NCI-H1105 treated with DMSO at 0.1 percent for 48 hours (cell line): ENCODE results near the gene MYCBPAP.

ENCODE experiments used
- DNase-seq: peaks from one replicate; lab custom pipeline; 2025; lab: John Stamatoyannopoulos, UW

Gene MYCBPAP

DNA sequence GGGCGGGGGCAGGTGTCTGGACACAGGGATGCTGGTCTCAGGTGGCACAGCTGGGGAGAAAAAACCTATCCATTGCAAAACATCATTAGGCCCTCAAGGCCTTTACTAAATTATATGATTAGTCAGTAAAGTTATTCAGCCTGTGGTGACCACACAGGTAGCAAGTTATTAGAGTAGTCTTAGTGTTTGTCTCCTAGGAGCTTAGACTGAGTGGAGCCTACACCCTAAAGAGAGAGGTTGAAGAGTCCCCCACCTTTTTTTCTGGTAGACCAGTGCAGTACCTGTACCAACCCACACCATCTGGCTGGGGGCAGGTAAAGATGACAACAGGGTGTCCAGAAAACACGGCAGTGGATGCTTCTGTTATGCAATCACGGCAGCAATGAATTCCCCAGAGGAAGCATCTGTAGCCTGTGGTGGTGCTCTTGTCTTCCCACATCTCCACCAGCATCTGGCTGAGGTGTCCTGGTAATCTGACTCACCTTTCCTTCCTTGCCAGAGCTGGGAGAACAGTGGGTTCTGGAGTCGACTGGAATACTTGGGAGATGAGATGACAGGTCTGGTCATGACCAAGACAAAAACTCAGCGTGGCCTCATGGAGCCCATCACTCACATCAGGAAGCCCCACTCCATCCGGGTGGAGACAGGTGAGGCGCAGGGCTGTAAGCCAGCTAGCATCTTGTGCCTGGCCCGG is 11.0 kb downstream of the MYCBPAP start:
- DNase-seq: no peak

DNA sequence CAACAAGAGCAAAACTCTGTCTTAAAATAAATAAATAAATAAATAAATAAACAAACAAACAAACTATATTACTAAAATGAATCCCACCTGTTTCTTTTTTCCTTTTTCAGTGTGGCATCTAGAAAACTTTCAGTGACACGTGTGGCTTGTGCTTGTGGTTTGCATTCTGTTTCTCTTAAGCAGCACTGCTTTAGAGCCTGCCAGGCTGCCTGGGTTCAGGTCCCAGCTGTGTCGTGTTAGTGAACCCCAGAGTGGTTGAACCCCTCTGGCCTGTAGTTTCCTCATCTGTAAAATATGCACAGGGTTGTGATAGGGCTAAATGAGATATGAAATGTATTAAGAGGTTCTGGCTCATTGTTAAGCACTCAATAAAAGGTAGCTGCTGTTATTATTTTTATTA is 12.2 kb downstream of the MYCBPAP start:
- DNase-seq: no peak

GRCh38 chr17:50521514-50521913 is 13.3 kb downstream of the MYCBPAP start:
- no peak for DNase-seq

DNA sequence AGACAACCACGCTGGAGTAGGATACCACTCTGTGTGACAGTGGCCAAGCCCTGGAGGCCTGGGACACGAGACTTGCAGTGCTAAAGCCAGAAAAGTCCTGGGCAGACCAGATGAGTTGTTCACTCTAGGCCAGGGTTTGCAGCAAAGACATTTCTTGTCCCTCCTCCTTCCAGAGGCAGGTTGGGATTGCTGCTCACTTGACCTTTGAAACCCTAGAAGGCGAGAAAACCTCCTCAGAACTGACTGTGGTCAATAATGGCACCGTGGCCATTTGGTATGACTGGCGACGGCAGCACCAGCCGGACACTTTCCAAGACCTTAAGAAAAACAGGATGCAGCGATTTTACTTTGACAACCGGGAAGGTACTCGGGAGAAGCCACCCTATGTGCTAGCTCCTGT is 14.5 kb downstream of the MYCBPAP start:
- no peak for DNase-seq

DNA sequence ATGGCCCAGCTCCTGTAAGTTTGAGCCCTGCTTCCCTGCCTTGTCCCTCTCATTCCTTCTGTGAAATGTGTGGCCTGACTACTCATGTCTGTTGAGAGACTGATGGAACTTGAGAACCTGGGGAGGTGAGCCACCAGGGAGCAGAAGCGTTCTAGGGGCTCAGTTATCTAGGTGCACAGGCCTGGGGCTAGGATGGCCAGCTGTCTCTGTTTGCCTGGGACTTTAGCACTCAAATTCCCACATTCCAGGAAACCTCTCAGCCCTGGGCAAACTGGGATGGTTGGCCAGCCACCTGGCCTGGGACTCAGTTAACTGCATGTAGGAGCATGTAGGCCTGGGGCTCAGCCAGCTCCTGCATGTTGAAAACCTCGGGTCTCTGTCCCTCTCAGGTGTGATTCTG is 15.0 kb downstream of the MYCBPAP start:
- DNase-seq: no peak

GRCh38 chr17:50524838-50525237 is 16.6 kb downstream of the MYCBPAP start:
- no peak for DNase-seq

GRCh38 chr17:50527155-50527762 is 19.0 kb downstream of the MYCBPAP start:
- DNase-seq: no peak

- DNase-seq: no peak
Measured at GRCh38 chr17:50527949-50528474, 19.8 kb downstream of the MYCBPAP start.

GRCh38 chr17:50529849-50530248 is 21.6 kb downstream of the MYCBPAP start:
- DNase-seq: no peak

DNA sequence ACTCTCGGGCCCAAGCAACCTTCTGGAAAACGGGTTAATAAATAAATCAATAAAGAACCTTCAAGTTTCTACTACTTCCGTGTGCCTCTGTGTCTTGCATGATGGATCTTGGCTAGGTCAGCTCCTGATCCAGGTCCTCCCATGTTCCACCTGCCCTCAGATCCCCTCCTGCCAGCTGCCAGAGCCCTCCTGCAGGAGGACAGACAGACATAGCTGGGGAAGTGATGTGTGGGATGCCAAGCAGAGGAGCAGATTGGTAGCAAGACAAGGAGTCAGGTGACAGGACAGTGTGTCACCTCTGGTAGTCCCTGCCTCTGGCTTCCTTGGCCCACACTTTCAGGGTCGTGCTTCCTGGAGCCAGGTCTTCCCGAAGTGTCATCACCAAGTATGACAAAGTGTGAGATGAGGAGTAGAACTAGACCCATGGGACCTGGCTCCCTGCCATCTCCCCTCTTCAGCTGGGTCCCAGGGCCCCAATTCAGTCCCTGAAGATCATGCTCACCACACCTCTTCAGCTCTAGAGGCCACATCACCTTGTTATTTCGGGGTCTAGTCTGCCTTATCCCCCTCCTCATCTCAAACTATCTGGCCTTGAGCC is 23.3 kb downstream of the MYCBPAP start:
- no peak for DNase-seq

DNA sequence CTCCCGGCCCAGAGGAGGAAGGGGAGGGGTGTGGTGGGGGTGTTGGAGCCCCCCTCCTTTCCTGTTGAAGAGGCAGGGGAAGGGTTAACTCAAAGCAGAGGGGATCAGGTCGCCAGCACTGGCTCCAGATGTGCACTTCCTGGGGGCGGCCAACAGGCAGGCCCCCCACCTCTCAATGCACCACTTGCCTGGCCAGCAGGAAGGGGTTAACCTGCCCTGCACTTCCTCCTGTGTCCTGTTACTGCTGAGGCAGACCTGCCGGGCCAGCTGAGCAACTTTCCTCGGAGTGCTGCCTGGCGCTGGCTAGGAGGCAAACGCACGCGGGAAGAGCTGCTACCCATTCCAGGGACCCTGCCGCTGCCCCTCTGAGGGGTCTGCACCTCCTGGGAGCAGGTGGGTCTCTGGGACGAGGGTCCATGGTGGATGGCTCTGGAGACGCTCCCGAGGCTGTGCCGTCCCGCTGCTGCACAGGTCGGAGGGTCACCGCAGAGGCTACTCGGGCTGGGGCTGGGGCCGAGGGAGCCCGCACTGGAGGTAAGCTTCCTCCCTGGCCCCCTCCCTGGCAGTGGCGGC is 24.3 kb downstream of the MYCBPAP start, which contains the start of gene EPN3:
TSS of gene EPN3 (plus strand) at position 284 of the 573 bp plus-strand sequence. CDS start 3,822 bp downstream, outside the sequence.
- no peak for DNase-seq

GRCh38 chr17:50533185-50533584 is 24.9 kb downstream of the MYCBPAP start:
- DNase-seq: no peak

DNA sequence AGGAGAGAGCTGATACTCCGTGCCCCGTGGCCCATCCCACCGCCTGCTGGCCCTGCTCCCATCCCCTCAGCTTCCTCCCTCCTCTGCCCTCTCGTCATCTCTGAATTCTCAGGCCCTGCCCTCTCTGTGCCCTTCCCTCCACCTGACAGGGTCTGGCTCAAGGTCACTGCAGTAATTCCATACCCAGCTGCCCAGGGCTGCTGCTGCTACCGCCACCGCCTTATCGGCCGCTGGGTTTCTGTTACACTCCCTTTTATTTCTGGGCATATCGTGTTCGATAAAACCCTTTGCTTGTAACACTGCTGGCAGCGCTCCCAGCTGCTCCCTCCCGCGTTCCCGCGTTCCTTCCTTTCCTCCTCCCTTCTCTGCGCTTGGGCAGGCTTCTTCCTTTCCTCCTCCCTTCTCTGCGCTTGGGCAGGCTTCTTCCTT is 25.5 kb downstream of the MYCBPAP start:
- peak; percentile 19 for DNase-seq

GRCh38 chr17:50534222-50534978 is 26.2 kb downstream of the MYCBPAP start:
- DNase-seq: no peak

- no peak for DNase-seq
Measured at GRCh38 chr17:50534979-50535326, 26.7 kb downstream of the MYCBPAP start.

GRCh38 chr17:50535407-50535806 is 27.2 kb downstream of the MYCBPAP start:
- DNase-seq: no peak

DNA sequence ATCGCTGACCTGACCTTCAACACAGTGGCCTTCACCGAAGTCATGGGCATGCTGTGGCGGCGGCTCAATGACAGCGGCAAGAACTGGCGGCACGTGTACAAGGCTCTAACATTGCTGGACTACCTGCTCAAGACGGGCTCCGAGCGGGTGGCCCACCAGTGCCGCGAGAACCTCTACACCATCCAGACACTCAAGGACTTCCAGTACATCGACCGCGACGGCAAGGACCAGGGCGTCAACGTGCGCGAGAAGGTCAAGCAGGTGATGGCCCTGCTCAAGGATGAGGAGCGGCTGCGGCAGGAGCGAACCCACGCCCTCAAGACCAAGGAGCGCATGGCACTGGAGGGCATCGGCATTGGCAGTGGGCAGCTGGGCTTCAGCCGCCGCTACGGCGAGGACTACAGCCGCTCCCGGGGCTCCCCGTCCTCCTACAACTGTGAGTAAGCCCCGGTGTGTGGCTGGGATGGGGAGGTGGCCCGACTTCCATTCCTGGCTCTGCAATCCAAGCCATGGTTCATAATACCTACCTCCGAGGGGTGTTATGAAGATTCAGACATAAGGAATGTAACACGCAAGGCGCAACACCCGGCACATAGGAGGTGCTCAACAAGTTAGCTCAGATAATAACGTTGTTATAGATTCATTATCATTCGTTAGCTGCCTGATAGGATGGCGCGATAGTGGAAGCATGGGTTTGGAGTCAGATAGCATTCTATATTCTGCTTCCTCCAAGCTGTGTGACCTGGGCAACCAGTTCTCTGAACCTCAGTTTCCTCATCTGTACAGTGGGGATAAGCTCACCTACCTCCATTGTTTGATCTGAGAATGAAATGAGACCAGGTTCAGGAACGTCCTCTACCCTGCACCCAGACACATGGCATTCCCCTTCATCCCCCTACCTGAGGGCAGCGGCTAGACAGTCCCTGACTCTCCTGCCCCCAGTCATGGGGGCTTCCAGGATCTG is 28.7 kb downstream of the MYCBPAP start:
- no peak for DNase-seq

DNA sequence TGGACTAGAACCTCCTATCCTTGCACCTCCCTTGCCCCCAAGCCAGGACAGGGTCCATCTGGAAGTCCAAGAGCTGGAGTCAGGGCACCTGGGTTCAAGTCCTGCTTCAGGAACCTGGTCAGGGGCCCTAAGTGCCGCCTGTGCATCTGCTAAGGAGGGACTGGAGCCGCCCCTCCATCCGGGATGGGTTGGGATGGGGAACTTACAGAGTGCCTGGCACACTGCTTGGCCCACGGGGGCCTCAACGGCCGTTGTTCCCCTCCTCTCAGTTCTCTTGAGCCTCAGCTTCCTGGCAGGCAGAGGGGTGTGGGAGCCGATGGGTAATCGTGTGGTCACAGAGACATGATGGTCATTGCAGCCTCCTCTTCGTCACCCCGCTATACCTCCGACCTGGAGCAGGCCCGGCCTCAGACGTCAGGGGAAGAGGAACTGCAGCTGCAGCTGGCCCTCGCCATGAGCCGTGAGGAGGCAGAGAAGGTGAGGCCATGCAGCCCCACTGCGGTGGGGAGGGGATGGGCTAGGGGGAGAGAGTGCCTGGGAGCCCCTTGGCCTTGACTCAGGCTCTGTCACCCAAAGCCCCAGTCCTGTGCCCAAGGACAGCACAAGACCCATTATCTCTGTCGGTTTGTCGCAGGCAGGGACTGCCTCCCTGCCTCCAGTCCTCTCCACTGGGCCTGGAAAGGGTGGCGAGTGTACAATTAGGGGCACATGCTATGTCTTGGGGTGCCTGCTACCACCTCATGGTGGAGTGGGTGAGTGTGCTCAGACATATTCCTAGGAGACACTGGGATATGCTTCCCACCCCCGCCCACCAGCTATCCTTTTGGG is 29.7 kb downstream of the MYCBPAP start:
- DNase-seq: no peak

- DNase-seq: no peak
Measured at GRCh38 chr17:50538549-50539410, 30.5 kb downstream of the MYCBPAP start.
